Skeletal muscle tissue (tissue), 4 donors: ENCODE results near the gene CTTNBP2NL. TPM values are rescaled to one million over a fixed set of nuclear protein-coding genes. Genes with fewer than 3 reads are reported as not detected.
"Not testable (repeated sequence)": the region's sequence is repeated elsewhere in the genome, so short reads cannot be mapped to it uniquely, and the experiment has no call there.

Experiments
- H3K27ac ChIP-seq: one replicate; pipeline ENCODE4 v1.7.0; 2013; ENCODE audit warnings: mild to moderate bottlenecking, low read depth, low read length, inconsistent platforms
- H3K27me3 ChIP-seq, 3 donors: one replicate each; pipeline ENCODE4 v1.7.0; 2013; ENCODE audit warnings: low read length in 3 of 3; ENCODE audit not compliant: control insufficient read depth in 3 of 3, insufficient read depth in 3 of 3
- H3K36me3 ChIP-seq, 3 donors: one replicate each; pipeline ENCODE4 v1.7.0; 2013; ENCODE audit warnings: low read length in 3 of 3; ENCODE audit not compliant: control insufficient read depth in 3 of 3, insufficient read depth in 3 of 3
- H3K4me1 ChIP-seq, 3 donors: one replicate each; pipeline ENCODE4 v1.7.0; 2013; ENCODE audit warnings: low read length in 3 of 3, mild to moderate bottlenecking in 3 of 3; ENCODE audit not compliant: control insufficient read depth in 3 of 3, insufficient read depth in 3 of 3
- H3K4me3 ChIP-seq, 3 donors: one replicate each; pipeline ENCODE4 v1.7.0; 2013; ENCODE audit warnings: low read length in 3 of 3
- H3K9ac ChIP-seq, 3 donors: one replicate each; pipeline ENCODE4 v1.7.0; 2013; ENCODE audit warnings: low read length in 3 of 3, mild to moderate bottlenecking in 3 of 3, moderate library complexity in 2 of 3, low read depth in 1 of 3
- H3K9me3 ChIP-seq, 3 donors: one replicate each; pipeline ENCODE4 v1.7.0; 2013; ENCODE audit warnings: low read length in 3 of 3; ENCODE audit not compliant: control insufficient read depth in 3 of 3
- total RNA-seq: library from RNA; depleted of rRNA; stranded (reverse); fragments of >200 nt; gene quantifications from one replicate; pipeline ENCODE4 v1.2.3, GENCODE V29; 2014
- donor health status: Osteomylitis.

Gene CTTNBP2NL
- total RNA-seq, 1 donor from 2014 or later: 8.4 TPM

DNA sequence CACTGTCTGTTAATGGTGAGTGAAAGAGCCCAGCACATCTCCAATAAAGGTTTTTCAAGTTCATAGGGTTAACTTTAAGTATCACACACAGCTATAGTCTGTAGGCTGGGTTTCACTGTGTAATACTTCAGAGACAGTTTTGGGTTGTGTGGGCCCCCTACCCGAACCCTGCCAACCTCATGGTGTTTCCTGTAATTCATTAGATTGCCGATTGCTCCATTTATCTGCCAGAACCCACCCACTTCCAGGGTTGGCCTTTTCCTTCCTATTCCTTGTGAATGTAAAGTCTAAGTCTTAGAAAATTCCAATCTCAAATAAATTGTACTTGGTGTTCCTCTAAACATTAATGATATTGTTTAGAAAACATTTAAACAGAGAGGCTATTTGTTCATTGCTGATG is 43.6 kb downstream of the CTTNBP2NL start:
- H3K27ac ChIP-seq: no peak overlapping the region
- no peaks in the 10 kb centered on the region for H3K27me3 ChIP-seq
- H3K4me1 ChIP-seq: no peaks in the 10 kb centered on the region
- H3K4me3 ChIP-seq: no peak overlapping the region
- H3K9me3 ChIP-seq: no peaks in the 10 kb centered on the region
- H3K9ac ChIP-seq: no peak overlapping the region
- H3K36me3 ChIP-seq: no peaks in the 10 kb centered on the region

DNA sequence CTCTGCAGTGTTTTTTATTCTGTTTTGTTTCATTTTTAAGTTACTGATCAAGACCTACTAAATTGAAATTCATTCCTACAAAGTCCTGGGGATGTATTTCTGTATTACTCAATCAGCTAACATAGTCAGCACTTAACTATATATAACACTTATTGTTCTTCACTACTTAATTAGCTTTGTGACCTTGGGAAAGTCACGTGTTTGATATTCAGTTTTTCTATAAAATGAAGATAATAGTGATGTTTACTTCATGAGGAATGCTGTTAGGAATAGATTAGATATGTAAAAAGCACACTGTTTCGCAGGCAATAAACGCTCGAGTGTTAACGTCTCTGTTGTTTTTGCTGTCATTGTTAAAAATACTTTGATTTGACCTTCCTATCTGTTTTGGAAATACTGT is 44.6 kb downstream of the CTTNBP2NL start:
- H3K27ac ChIP-seq: no peak overlapping the region

DNA sequence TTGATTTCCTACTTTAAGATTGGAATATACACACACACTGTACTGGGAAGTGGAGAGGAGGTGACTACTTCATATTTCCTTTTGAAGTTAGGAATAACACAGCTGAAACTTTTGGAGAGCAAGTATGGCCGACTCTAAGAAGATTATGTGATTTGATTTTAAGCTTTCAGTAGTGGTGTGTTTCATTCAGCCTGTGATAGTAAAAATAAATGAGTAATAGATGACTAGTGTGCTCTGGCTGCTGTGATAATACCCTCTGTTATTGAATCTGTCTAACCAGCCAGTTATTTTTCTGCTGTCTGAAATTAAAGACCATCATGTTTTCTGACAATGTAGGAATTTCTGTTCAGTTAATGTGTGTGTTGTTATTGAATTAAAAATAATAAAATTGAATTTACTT is 48.3 kb downstream of the CTTNBP2NL start:
- Histone ChIP-seq H3K36me3 (peaks cover 0 to 4% (median 0%) of the 10 kb centered on the region in 3 donors), H3K27me3 (no peaks in the 10 kb centered on the region), H3K9me3 (no peaks in the 10 kb centered on the region), H3K27ac (no peak overlapping the region), H3K9ac (no peak overlapping the region), H3K4me1 (no peaks in the 10 kb centered on the region), H3K4me3 (no peak overlapping the region)

More for the DNA sequence above, 44.6 kb downstream of the CTTNBP2NL start:
- H3K9ac ChIP-seq: no peak overlapping the region
- H3K36me3 ChIP-seq: no peaks in the 10 kb centered on the region
- no peaks in the 10 kb centered on the region for H3K4me1 ChIP-seq
- H3K9me3 ChIP-seq: no peaks in the 10 kb centered on the region
- H3K27me3 ChIP-seq: no peaks in the 10 kb centered on the region
- H3K4me3 ChIP-seq: no peak overlapping the region

DNA sequence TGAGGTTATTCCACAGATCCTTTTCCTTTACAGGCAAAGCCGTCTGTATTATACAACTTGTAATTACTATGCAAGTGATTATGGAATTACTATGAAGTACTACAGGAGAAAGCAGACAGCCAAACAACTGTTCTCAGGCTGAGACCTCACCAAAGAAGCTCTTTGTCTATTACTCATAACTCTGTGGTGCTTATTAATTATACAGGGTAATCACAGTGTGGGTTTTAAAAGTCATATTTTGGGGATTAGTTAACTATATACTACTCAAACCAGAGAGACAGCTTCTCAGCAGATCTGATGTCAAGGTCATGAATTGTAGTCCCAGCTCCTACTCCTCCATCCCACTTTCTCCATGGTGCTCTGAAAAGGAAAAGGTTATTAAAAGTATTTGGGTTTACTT is 49.6 kb downstream of the CTTNBP2NL start:
- Histone ChIP-seq H3K9ac (no peak overlapping the region), H3K9me3 (no peaks in the 10 kb centered on the region), H3K27ac (no peak overlapping the region), H3K4me1 (no peaks in the 10 kb centered on the region), H3K27me3 (no peaks in the 10 kb centered on the region), H3K36me3 (peaks cover 0 to 7% (median 0%) of the 10 kb centered on the region in 3 donors), H3K4me3 (no peak overlapping the region)

DNA sequence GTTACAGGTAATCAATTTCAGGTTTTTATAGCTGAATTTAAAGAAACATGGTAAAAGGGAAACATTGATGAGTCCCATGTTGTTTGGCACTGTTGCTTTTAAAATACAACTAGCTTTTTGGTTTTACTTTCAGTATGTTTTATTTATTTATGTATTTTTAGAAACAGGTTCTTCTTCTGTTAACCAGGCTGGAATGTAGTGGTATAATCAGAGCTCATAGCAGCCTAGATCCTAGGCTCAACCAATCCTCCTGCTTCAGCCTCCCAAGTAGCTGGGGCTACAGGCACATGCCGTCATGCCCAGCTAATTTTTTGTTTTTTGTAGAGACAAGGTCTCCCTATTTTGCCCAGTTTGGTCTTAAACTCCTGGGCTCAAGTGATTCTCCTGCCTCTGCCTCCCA is 50.4 kb downstream of the CTTNBP2NL start:
- no peaks in the 10 kb centered on the region for H3K27me3 ChIP-seq
- no peaks in the 10 kb centered on the region for H3K9me3 ChIP-seq
- H3K9ac ChIP-seq: no peak overlapping the region
- no peak overlapping the region for H3K27ac ChIP-seq
- H3K4me1 ChIP-seq: no peaks in the 10 kb centered on the region
- no peak overlapping the region for H3K4me3 ChIP-seq
- peaks cover 0 to 7% (median 0%) of the 10 kb centered on the region in 3 donors for H3K36me3 ChIP-seq

- Histone ChIP-seq H3K27ac (no peak overlapping the region), H3K27me3 (no peaks in the 10 kb centered on the region), H3K9me3 (no peaks in the 10 kb centered on the region), H3K4me1 (no peaks in the 10 kb centered on the region), H3K4me3 (no peak overlapping the region), H3K36me3 (peaks cover 0 to 8% (median 0%) of the 10 kb centered on the region in 3 donors), H3K9ac (no peak overlapping the region)
Observed at GRCh38 chr1:112448904-112449629, 53.1 kb downstream of the CTTNBP2NL start.

- Histone ChIP-seq H3K4me1 (no peaks in the 10 kb centered on the region), H3K4me3 (no peak overlapping the region), H3K27me3 (no peaks in the 10 kb centered on the region), H3K27ac (no peak overlapping the region), H3K36me3 (peaks cover 0 to 9% (median 0%) of the 10 kb centered on the region in 3 donors), H3K9me3 (no peaks in the 10 kb centered on the region), H3K9ac (no peak overlapping the region)
Observed at GRCh38 chr1:112449630-112449983, 53.6 kb downstream of the CTTNBP2NL start.

DNA sequence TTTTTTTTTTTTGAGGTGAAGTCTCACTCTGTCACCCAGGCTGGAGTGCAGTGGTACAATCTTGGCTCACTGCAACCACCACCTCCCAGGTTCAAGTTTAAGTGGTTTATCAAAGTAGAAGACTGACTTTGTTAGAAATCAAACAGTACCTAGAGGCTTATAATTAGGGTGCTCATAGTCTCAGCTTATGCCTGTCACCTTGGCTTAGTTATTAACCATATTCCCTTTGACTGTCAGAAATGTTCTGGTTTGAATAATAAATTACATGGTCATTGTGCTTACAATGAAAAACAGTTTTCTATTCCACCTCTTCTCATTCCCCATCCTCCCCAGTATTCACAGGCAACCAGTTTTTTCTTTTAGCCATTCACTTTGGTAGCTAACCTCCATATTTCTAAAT is 54.8 kb downstream of the CTTNBP2NL start:
- Histone ChIP-seq H3K9ac (no peak overlapping the region), H3K4me3 (no peak overlapping the region), H3K27ac (no peak overlapping the region), H3K9me3 (no peaks in the 10 kb centered on the region), H3K36me3 (peaks cover 0 to 9% (median 0%) of the 10 kb centered on the region in 3 donors), H3K27me3 (no peaks in the 10 kb centered on the region), H3K4me1 (no peaks in the 10 kb centered on the region)

- H3K27me3 ChIP-seq, H3K9ac ChIP-seq, H3K4me3 ChIP-seq, H3K4me1 ChIP-seq, H3K27ac ChIP-seq, H3K9me3 ChIP-seq: not testable (repeated sequence)
- H3K36me3 ChIP-seq: peaks cover 2 to 13% (median 2%) of the 10 kb centered on the region in 3 donors
Observed at GRCh38 chr1:112451301-112451700, 55.3 kb downstream of the CTTNBP2NL start.

DNA sequence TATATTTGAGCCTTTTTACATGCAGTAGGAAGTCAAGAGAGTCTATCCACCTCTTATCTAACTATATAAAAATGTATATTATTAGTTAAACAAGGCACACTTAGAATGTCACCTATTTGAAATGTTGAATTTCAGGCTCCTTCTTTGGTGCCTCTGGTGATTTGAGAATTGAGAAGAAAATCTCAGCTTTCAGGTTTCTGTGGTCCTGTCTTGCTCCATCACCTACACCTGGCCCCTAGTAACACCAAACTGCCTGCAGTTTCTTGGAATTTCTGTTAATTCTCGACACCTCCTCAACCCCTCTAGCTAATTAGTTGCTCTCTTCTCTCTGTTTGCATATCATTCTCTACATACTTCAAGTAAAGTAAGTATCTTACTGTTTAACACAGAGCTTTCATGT is 57.9 kb downstream of the CTTNBP2NL start:
- Histone ChIP-seq H3K9me3 (no peaks in the 10 kb centered on the region), H3K36me3 (peaks cover 12 to 21% (median 13%) of the 10 kb centered on the region in 3 donors), H3K27ac (no peak overlapping the region), H3K9ac (no peak overlapping the region), H3K27me3 (no peaks in the 10 kb centered on the region), H3K4me3 (no peak overlapping the region), H3K4me1 (no peaks in the 10 kb centered on the region)
